ENCODE data around the gene SORCS2.

GRCh38 chr4:7744142-7744804 lies 551.9 kb downstream of the SORCS2 start:
- TF ChIP-seq EZH2 (IDR thresholded peaks at IDR 0.05; ENCODE audit: insufficient read depth, poor library complexity, severe bottlenecking) = no peak
- TF ChIP-seq EZH2phosphoT487 (IDR thresholded peaks at IDR 0.05; ENCODE audit: insufficient read depth, low read depth) = no peak

Measured in GM23248 (cell line).